Activated T-helper 2 cell treated with anti-CD3 and anti-CD28 coated beads, Interferon-gamma antibody, Interleukin-2, Interleukin-4, amounts not matched to agents 10 μg/mL and 5 μg/mL and 100 μg/mL, durations not matched to agents 14 hours and 24 hours and 36 hours (primary cell): ENCODE results near the gene ASS1. TPM values are rescaled to one million over a fixed set of nuclear protein-coding genes. Genes with fewer than 3 reads are reported as not detected.
"Not testable (repeated sequence)": the region's sequence is repeated elsewhere in the genome, so short reads cannot be mapped to it uniquely, and the experiment has no call there.

Experiments used
- DNase-seq: peaks from one replicate; pipeline ENCODE4 v3.0.0; 2021; ENCODE audit warnings: low spot score
- H3K27ac Mint-ChIP-seq: one replicate; pipeline ENCODE4 v1.8.0; 2021; ENCODE audit warnings: mixed read lengths
- H3K27me3 Mint-ChIP-seq: one replicate; pipeline ENCODE4 v1.8.0; 2021; ENCODE audit warnings: low read depth, mixed read lengths
- H3K36me3 Mint-ChIP-seq: one replicate; pipeline ENCODE4 v1.8.0; 2021; ENCODE audit warnings: low read depth, mixed read lengths
- H3K4me1 Mint-ChIP-seq: one replicate; pipeline ENCODE4 v1.8.0; 2021; ENCODE audit warnings: low read depth, mixed read lengths
- H3K4me3 Mint-ChIP-seq: one replicate; pipeline ENCODE4 v1.8.0; 2021; ENCODE audit warnings: low read depth, mild to moderate bottlenecking, moderate library complexity, mixed read lengths
- H3K9me3 Mint-ChIP-seq: one replicate; pipeline ENCODE4 v1.8.0; 2021; ENCODE audit warnings: mixed read lengths
- intact Hi-C: fragments of 100-400 bp; cut with micrococcal nuclease; formaldehyde crosslinking; loops from one replicate; pipeline ENCODE4 v1.15.1; 2023
- total RNA-seq: library from RNA; stranded (reverse); gene quantifications from 2 replicates; pipeline ENCODE4 v1.2.3, GENCODE V29; 2022

ASS1 gene
- total RNA-seq: 2.4 and 3.2 TPM in 2 replicates

GRCh38 chr9:130444565-130445221 lies at the start of gene ASS1:
Gene ASS1, plus strand, starts transcription at chr9:130444961. Its CDS starts 7,268 bp downstream, at chr9:130452229.
- Mint-ChIP-seq H3K4me1 (peaks cover 11% of the 10 kb centered on the region), H3K36me3 (no peaks in the 10 kb centered on the region), H3K4me3 (peak within 1 kb of the TSS; percentile 67), H3K9me3 (peaks cover 15% of the 10 kb centered on the region), H3K27ac (no peak within 1 kb of the TSS), H3K27me3 (peaks cover 10% of the 10 kb centered on the region)
- peak; percentile 39 for DNase-seq
- intact Hi-C loops: no loop called here

GRCh38 chr9:130395810-130396435 lies 48.8 kb upstream of the ASS1 start:
- H3K4me3 Mint-ChIP-seq: no peak overlapping the region
- no peak for DNase-seq
- no peaks in the 10 kb centered on the region for H3K27me3 Mint-ChIP-seq
- H3K9me3 Mint-ChIP-seq: no peaks in the 10 kb centered on the region
- intact Hi-C loops: no loop called here
- no peak overlapping the region for H3K27ac Mint-ChIP-seq
- H3K36me3 Mint-ChIP-seq: no peaks in the 10 kb centered on the region
- no peaks in the 10 kb centered on the region for H3K4me1 Mint-ChIP-seq

- H3K4me1 Mint-ChIP-seq: no peaks in the 10 kb centered on the region
- H3K4me3 Mint-ChIP-seq: no peak overlapping the region
- intact Hi-C loops: no loop called here
- H3K9me3 Mint-ChIP-seq: no peaks in the 10 kb centered on the region
- H3K36me3 Mint-ChIP-seq: no peaks in the 10 kb centered on the region
- H3K27me3 Mint-ChIP-seq: no peaks in the 10 kb centered on the region
- no peak for DNase-seq
- no peak overlapping the region for H3K27ac Mint-ChIP-seq
These were observed 48.2 kb upstream of the ASS1 start for GRCh38 chr9:130396581-130396980.

- Mint-ChIP-seq H3K27ac (no peak overlapping the region), H3K4me3 (no peak overlapping the region), H3K4me1 (no peaks in the 10 kb centered on the region), H3K9me3 (no peaks in the 10 kb centered on the region), H3K36me3 (no peaks in the 10 kb centered on the region), H3K27me3 (no peaks in the 10 kb centered on the region)
- intact Hi-C loops: no loop called here
- DNase-seq: no peak
These were observed 46.1 kb upstream of the ASS1 start for GRCh38 chr9:130398487-130399240.

GRCh38 chr9:130399768-130400167 lies 45.0 kb upstream of the ASS1 start:
- Mint-ChIP-seq H3K9me3 (no peaks in the 10 kb centered on the region), H3K4me1 (no peaks in the 10 kb centered on the region), H3K4me3 (no peak overlapping the region), H3K36me3 (no peaks in the 10 kb centered on the region), H3K27ac (no peak overlapping the region), H3K27me3 (no peaks in the 10 kb centered on the region)
- no peak for DNase-seq
- intact Hi-C loops: no loop called here

GRCh38 chr9:130400870-130401269 lies 43.9 kb upstream of the ASS1 start:
- H3K27me3 Mint-ChIP-seq: no peaks in the 10 kb centered on the region
- intact Hi-C loops: no loop called here
- no peaks in the 10 kb centered on the region for H3K9me3 Mint-ChIP-seq
- no peak overlapping the region for H3K4me3 Mint-ChIP-seq
- no peak for DNase-seq
- H3K4me1 Mint-ChIP-seq: no peaks in the 10 kb centered on the region
- H3K27ac Mint-ChIP-seq: no peak overlapping the region
- no peaks in the 10 kb centered on the region for H3K36me3 Mint-ChIP-seq

GRCh38 chr9:130401742-130402141 lies 43.0 kb upstream of the ASS1 start:
- H3K36me3 Mint-ChIP-seq, H3K4me3 Mint-ChIP-seq, H3K4me1 Mint-ChIP-seq, H3K9me3 Mint-ChIP-seq, intact Hi-C loops, DNase-seq, H3K27ac Mint-ChIP-seq, H3K27me3 Mint-ChIP-seq: not testable (repeated sequence)

- Mint-ChIP-seq H3K27ac (no peak overlapping the region), H3K4me1 (no peaks in the 10 kb centered on the region), H3K9me3 (no peaks in the 10 kb centered on the region), H3K27me3 (no peaks in the 10 kb centered on the region), H3K36me3 (no peaks in the 10 kb centered on the region), H3K4me3 (no peak overlapping the region)
- no peak for DNase-seq
- intact Hi-C loops: no loop called here
These were observed 42.5 kb upstream of the ASS1 start for GRCh38 chr9:130402243-130402642.

- H3K27me3 Mint-ChIP-seq: no peaks in the 10 kb centered on the region
- DNase-seq: no peak
- no peaks in the 10 kb centered on the region for H3K4me1 Mint-ChIP-seq
- H3K27ac Mint-ChIP-seq: no peak overlapping the region
- H3K36me3 Mint-ChIP-seq: no peaks in the 10 kb centered on the region
- H3K4me3 Mint-ChIP-seq: no peak overlapping the region
- intact Hi-C loops: no loop called here
- no peaks in the 10 kb centered on the region for H3K9me3 Mint-ChIP-seq
These were observed 41.9 kb upstream of the ASS1 start for GRCh38 chr9:130402645-130403440.

GRCh38 chr9:130405657-130406257 lies 39.0 kb upstream of the ASS1 start:
- Mint-ChIP-seq H3K27ac (no peak overlapping the region), H3K4me3 (no peak overlapping the region), H3K27me3 (no peaks in the 10 kb centered on the region), H3K36me3 (no peaks in the 10 kb centered on the region), H3K4me1 (no peaks in the 10 kb centered on the region), H3K9me3 (no peaks in the 10 kb centered on the region)
- no peak for DNase-seq
- intact Hi-C loops: no loop called here

GRCh38 chr9:130406278-130406895 lies 38.4 kb upstream of the ASS1 start:
- no peaks in the 10 kb centered on the region for H3K4me1 Mint-ChIP-seq
- H3K27me3 Mint-ChIP-seq: no peaks in the 10 kb centered on the region
- intact Hi-C loops: no loop called here
- DNase-seq: no peak
- H3K4me3 Mint-ChIP-seq: no peak overlapping the region
- no peaks in the 10 kb centered on the region for H3K36me3 Mint-ChIP-seq
- no peaks in the 10 kb centered on the region for H3K9me3 Mint-ChIP-seq
- H3K27ac Mint-ChIP-seq: no peak overlapping the region
